GM20000 (cell line): ENCODE results near the gene SLC37A1.

Source experiments
- DNase-seq: peaks from one replicate; pipeline ENCODE4 v3.0.0; 2012; ENCODE audit warnings: low spot score
- TF ChIP-seq, protein P1 (sequence below): IDR thresholded peaks from 2 replicates; pipeline ENCODE4 v1.5.1; 2012; ENCODE audit warnings: mild to moderate bottlenecking, control low read depth; ENCODE audit errors: extremely low read depth, missing control alignments

The SLC37A1 gene

DNA sequence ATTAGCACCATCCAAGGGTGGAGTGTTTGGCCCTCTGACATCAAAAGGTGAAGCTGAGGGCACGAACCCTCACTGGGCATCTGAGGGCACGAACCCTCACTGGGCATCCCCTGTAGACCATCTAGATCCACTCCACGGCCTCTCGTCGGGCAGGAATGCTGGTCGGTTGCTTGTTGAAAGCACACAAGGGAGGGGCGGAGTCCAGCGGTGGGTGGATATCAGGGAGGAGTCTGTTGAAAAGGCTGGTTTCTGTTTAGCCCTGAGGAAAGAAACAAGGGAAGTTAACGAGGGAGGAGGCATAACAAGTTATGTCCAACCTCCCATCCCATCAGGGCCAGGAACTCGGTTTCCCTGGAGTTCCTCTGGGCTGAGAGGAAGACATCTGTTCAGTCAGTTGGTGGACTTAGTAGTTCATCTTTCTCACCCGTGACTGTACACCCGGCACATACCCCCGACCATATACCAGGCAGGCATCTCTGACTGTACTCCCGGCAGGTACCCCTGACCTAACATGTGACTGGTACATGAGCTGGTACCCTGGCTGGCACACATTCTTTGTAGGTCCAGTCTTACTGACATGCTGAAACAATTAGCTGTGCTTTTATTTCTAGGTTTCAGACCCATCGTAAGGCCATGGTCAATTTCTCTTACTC lies 107.6 kb downstream of the SLC37A1 start:
- TF ChIP-seq, protein P1, sequence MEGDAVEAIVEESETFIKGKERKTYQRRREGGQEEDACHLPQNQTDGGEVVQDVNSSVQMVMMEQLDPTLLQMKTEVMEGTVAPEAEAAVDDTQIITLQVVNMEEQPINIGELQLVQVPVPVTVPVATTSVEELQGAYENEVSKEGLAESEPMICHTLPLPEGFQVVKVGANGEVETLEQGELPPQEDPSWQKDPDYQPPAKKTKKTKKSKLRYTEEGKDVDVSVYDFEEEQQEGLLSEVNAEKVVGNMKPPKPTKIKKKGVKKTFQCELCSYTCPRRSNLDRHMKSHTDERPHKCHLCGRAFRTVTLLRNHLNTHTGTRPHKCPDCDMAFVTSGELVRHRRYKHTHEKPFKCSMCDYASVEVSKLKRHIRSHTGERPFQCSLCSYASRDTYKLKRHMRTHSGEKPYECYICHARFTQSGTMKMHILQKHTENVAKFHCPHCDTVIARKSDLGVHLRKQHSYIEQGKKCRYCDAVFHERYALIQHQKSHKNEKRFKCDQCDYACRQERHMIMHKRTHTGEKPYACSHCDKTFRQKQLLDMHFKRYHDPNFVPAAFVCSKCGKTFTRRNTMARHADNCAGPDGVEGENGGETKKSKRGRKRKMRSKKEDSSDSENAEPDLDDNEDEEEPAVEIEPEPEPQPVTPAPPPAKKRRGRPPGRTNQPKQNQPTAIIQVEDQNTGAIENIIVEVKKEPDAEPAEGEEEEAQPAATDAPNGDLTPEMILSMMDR: no peak
- DNase-seq: no peak

DNA sequence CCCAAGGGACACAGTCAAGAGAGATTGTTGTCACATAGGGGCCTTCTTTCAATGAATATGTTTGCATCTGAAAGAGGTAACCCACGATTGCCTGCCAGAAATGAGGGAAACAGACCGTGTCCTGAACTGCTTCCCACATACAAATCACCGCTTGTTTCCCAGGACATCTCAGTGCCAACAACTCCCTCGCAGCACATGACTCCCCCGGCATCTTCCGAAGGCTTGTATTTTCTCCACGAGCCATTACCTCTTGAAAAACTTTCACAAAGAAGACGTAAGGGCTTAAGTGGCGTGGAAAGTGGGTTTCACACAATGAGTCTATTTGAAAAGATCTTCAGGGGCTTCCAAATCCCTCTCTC lies 108.1 kb downstream of the SLC37A1 start:
- TF ChIP-seq, protein P1: no peak
- DNase-seq: no peak

DNA sequence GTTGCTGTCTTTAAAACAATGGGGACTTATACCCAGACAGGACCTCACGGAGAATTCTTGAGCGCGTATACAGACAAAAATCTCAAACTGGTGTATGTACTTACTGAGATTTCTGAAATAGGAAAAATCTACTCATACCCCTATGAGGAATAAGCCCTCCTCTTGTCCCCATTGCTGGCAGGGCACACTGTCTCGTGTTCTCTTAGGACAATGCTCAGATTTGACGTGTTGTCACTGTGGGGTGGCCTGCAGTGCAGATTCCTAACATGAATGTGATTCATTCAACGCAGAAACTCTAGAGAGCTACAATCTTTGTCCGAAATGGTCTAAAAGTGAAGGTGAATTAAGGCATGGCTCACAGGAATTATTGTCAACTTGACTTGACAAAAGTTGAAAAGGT lies 108.6 kb downstream of the SLC37A1 start:
- no peak for DNase-seq
- TF ChIP-seq, protein P1: no peak

GRCh38 chr21:42623694-42624093 lies 110.0 kb downstream of the SLC37A1 start:
- DNase-seq: no peak
- TF ChIP-seq, protein P1: no peak

DNA sequence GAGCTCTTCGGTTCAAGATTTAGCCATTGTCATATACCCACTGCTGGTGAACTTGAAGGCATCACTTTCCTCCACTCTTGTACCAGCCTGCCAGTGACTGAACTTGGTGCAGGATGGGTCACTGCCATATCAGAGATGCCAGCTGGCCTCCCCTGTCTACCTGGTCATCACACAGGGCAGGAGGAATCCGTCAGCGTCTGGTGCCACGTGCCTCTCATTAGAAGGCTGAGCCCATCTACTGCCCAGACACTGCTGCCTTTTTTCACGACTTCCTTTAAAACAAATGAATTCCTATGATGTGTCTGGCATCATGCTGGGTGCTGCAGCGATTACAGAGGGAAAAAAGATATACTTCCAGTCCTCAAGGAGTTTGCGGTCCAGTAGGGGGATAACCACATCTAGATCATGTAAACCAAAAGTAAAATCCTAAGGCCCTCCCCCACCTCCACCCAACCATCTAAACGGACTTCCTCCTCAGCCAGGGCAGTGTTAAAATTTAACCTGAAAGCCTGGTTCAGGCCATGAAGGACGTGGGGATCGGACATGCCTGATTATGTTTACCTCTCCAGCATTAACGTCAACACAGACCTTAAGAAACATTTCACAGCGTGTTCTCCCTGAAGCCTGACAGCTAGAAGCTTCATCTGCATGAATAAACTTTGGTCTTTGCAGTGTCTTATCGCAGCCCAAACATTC lies 110.6 kb downstream of the SLC37A1 start:
- TF ChIP-seq, protein P1: no peak
- no peak for DNase-seq

GRCh38 chr21:42624936-42625335 lies 111.3 kb downstream of the SLC37A1 start:
- TF ChIP-seq, protein P1: no peak
- DNase-seq: no peak

DNA sequence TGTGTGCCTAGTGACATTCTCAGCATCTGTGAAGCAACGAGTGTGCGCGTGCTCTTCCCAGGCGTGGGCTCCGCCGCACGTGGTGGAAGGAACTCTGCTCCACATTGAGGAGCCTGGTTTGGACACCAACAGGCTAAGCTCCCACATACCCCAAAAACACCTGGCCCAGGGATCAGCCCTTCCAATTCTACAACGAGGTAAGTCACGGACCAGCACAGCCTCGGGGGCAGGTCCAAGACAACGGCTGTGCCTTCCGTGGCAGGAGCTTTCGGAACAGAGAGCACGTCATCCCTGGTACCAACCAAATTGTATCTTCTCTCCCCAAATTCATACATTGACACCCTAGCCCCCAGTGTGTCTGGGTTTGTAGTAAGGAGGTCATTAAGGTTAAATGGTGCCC lies 112.5 kb downstream of the SLC37A1 start:
- TF ChIP-seq, protein P1: no peak

More for the DNA sequence above, 112.5 kb downstream of the SLC37A1 start:
- no peak for DNase-seq
